Jurkat, Clone E6-1 (cell line): ENCODE results near the gene STIP1.

Experiments used
- DNase-seq: peaks from one replicate; pipeline ENCODE4 v3.0.0-alpha.2; 2011; ENCODE audit warnings: low read depth, low spot score
- H3K4me3 ChIP-seq: 2 replicates; pipeline ENCODE4 v1.5.1; 2011; ENCODE audit warnings: mild to moderate bottlenecking, low read length, control low read depth, moderate library complexity

Gene STIP1

GRCh38 chr11:64185175-64185692 lies 737 bp upstream of the STIP1 start:
- DNase-seq = no peak
- peak overlapping the region; percentile 87 for H3K4me3 ChIP-seq

GRCh38 chr11:64186492-64187165 lies 658 bp downstream of the STIP1 start:
- no peak overlapping the region for H3K4me3 ChIP-seq
- DNase-seq = no peak

- no peak for DNase-seq
- H3K4me3 ChIP-seq = no peak overlapping the region
Measured at GRCh38 chr11:64192434-64192833, 6.5 kb downstream of the STIP1 start.

- no peak overlapping the region for H3K4me3 ChIP-seq
- no peak for DNase-seq
Measured at GRCh38 chr11:64196626-64197025, 10.7 kb downstream of the STIP1 start.

- no peak overlapping the region for H3K4me3 ChIP-seq
- no peak for DNase-seq
Measured at GRCh38 chr11:64198511-64198910, 12.5 kb downstream of the STIP1 start.

- H3K4me3 ChIP-seq = no peak overlapping the region
- no peak for DNase-seq
Measured at GRCh38 chr11:64201543-64201942, 15.6 kb downstream of the STIP1 start.

- DNase-seq = no peak
- H3K4me3 ChIP-seq = no peak overlapping the region
Measured at GRCh38 chr11:64202992-64203391, 17.0 kb downstream of the STIP1 start.

GRCh38 chr11:64203421-64204079 lies 17.6 kb downstream of the STIP1 start:
- DNase-seq = no peak
- H3K4me3 ChIP-seq = no peak overlapping the region

- DNase-seq = no peak
- no peak overlapping the region for H3K4me3 ChIP-seq
Measured at GRCh38 chr11:64204080-64204440, 18.1 kb downstream of the STIP1 start.

- peak; percentile 88 for DNase-seq
- no peak overlapping the region for H3K4me3 ChIP-seq
Measured at GRCh38 chr11:64204464-64204989, 18.6 kb downstream of the STIP1 start.

- peak; percentile 91 for DNase-seq
- peak within 1 kb of the TSS; percentile 96 for H3K4me3 ChIP-seq
Measured at GRCh38 chr11:64206457-64207255, 20.7 kb downstream of the STIP1 start, which contains the start of gene FERMT3. FERMT3 (plus strand) TSS chr11:64206721; CDS start chr11:64207365, 644 bp downstream.

- peak overlapping the region; percentile 96 for H3K4me3 ChIP-seq
Measured at GRCh38 chr11:64207256-64208085, 21.5 kb downstream of the STIP1 start.

GRCh38 chr11:64208086-64208795 lies 22.3 kb downstream of the STIP1 start:
- DNase-seq = no peak
- peak overlapping the region; percentile 96 for H3K4me3 ChIP-seq

More at GRCh38 chr11:64207256-64208085, 21.5 kb downstream of the STIP1 start:
- peak; percentile 84 for DNase-seq

GRCh38 chr11:64208796-64209562 lies 23.0 kb downstream of the STIP1 start:
- H3K4me3 ChIP-seq = no peak overlapping the region
- DNase-seq = no peak

GRCh38 chr11:64209563-64209843 lies 23.5 kb downstream of the STIP1 start:
- no peak overlapping the region for H3K4me3 ChIP-seq
- no peak for DNase-seq

GRCh38 chr11:64210301-64211020 lies 24.5 kb downstream of the STIP1 start:
- DNase-seq = no peak
- H3K4me3 ChIP-seq = no peak overlapping the region
